SK-N-SH (cell line): Measurements from ENCODE around the gene MAD1L1. TPM values are rescaled to one million over a fixed set of nuclear protein-coding genes. Genes with fewer than 3 reads are reported as not detected.

Experiments
- CTCF ChIA-PET: fragments of 300-600, 350-600 bp; formaldehyde crosslinking; extraction: SDS; loops from one replicate; lab custom pipeline; 2021; lab: Yijun Ruan, JAX
- POLR2A ChIA-PET: fragments of 350-600 bp; sonication (Branson Sonifier 250); formaldehyde crosslinking; extraction: SDS; loops from one replicate; lab custom pipeline; 2020; ENCODE audit warnings: antibody characterized with exemption, inconsistent platforms; lab: Yijun Ruan, JAX
- DNase-seq: peaks from one replicate; pipeline ENCODE4 v3.0.0; 2012
- H2AFZ ChIP-seq: fragments of 200-600 bp; sonication (generic); 2 replicates; pipeline ENCODE4 v1.8.1; 2016; ENCODE audit warnings: antibody characterized with exemption, mild to moderate bottlenecking, low read depth
- H3F3A ChIP-seq: fragments of 200-600 bp; sonication (generic); replicated peaks from 2 replicates; pipeline ENCODE3; 2016; ENCODE audit warnings: antibody characterized with exemption, mild to moderate bottlenecking; ENCODE audit not compliant: insufficient read depth
- H3K27ac ChIP-seq, 2 experiments: fragments of 200-500 bp in 1 of 2; fragments of 200-600 bp in 1 of 2; sonication (Bioruptor generic) in 1 of 2; sonication (generic), shearing (Covaris generic) in 1 of 2; 2 replicates each; pipeline versions ENCODE4 v1.5.1 to v1.6.1; 2014 to 2016; ENCODE audit warnings: low read depth in 2 of 2, inconsistent platforms in 1 of 2, low read length in 1 of 2, mild to moderate bottlenecking in 1 of 2, mixed read lengths in 1 of 2
- H3K27me3 ChIP-seq: fragments of 200-600 bp; sonication (generic), shearing (Covaris generic); 2 replicates; pipeline ENCODE4 v1.6.1; 2016; ENCODE audit warnings: mixed run types; ENCODE audit not compliant: insufficient read depth
- H3K36me3 ChIP-seq, 2 experiments: fragments of 200-500 bp in 1 of 2; fragments of 200-600 bp in 1 of 2; sonication (Bioruptor generic) in 1 of 2; sonication (generic) in 1 of 2; replicated peaks in 1 of 2; 2 replicates each; pipeline versions ENCODE3 to v1.5.1; 2014 to 2016; ENCODE audit warnings: low read length in 1 of 2, mild to moderate bottlenecking in 1 of 2; ENCODE audit not compliant: insufficient read depth in 2 of 2, control insufficient read depth in 1 of 2
- H3K4me1 ChIP-seq, 2 experiments: fragments of 200-500 bp in 1 of 2; fragments of 200-600 bp in 1 of 2; sonication (Bioruptor generic) in 1 of 2; sonication (generic), shearing (Covaris generic) in 1 of 2; 2 replicates each; pipeline versions ENCODE4 v1.5.1 to v1.6.1; 2014 to 2016; ENCODE audit warnings: low read depth in 1 of 2, low read length in 1 of 2, mixed run types in 1 of 2; ENCODE audit not compliant: insufficient read depth in 2 of 2, control insufficient read depth in 1 of 2
- H3K4me2 ChIP-seq: fragments of 200-600 bp; sonication (generic), shearing (Covaris generic); 2 replicates; pipeline ENCODE4 v1.6.1; 2017; ENCODE audit warnings: mixed run types
- H3K4me3 ChIP-seq, 2 experiments: fragments of 200-500 bp in 1 of 2; fragments of 200-600 bp in 1 of 2; sonication (Bioruptor generic) in 1 of 2; sonication (generic), shearing (Covaris generic) in 1 of 2; 2 replicates each; pipeline versions ENCODE4 v1.5.1 to v1.8.1; 2014 to 2016; ENCODE audit warnings: low read depth in 2 of 2, inconsistent platforms in 1 of 2, low read length in 1 of 2, mild to moderate bottlenecking in 1 of 2, mixed read lengths in 1 of 2, moderate library complexity in 1 of 2
- H3K79me2 ChIP-seq: fragments of 200-600 bp; sonication (generic); 2 replicates; pipeline ENCODE4 v1.8.1; 2017; ENCODE audit warnings: mild to moderate bottlenecking; ENCODE audit not compliant: insufficient read depth
- H3K9ac ChIP-seq: fragments of 200-600 bp; sonication (generic); 2 replicates; pipeline ENCODE4 v1.6.1; 2017; ENCODE audit warnings: mixed run types
- H3K9me2 ChIP-seq: fragments of 200-600 bp; sonication (generic); 2 replicates; pipeline ENCODE4 v1.6.1; 2017; ENCODE audit warnings: mixed run types
- H3K9me3 ChIP-seq: fragments of 200-600 bp; sonication (generic); 2 replicates; pipeline ENCODE4 v1.6.1; 2017; ENCODE audit warnings: mixed run types, mild to moderate bottlenecking, moderate library complexity
- H4K20me1 ChIP-seq: fragments of 200-600 bp; sonication (generic); 2 replicates; pipeline ENCODE4 v1.6.1; 2017; ENCODE audit warnings: mild to moderate bottlenecking, mixed run types; ENCODE audit not compliant: insufficient read depth
- CHD2 ChIP-seq: fragments of 150-350 bp; IDR thresholded peaks from 2 replicates; pipeline ENCODE4 v1.6.1; 2018; ENCODE audit warnings: low read length; ENCODE audit not compliant: partially characterized antibody
- CTCF ChIP-seq: fragments of 200-600 bp; sonication (generic); IDR thresholded peaks from 2 replicates; pipeline ENCODE4 v1.6.1; 2017; ENCODE audit warnings: antibody characterized with exemption, mild to moderate bottlenecking, moderate library complexity
- ELF1 ChIP-seq: IDR thresholded peaks from 2 replicates; pipeline ENCODE4 v1.4.0; 2012
- EZH2phosphoT487 ChIP-seq: fragments of 200-600 bp; sonication (generic); IDR thresholded peaks from 2 replicates; pipeline ENCODE4 v1.6.1; 2017; ENCODE audit warnings: low read depth, mixed run types, mild to moderate bottlenecking, antibody characterized with exemption, moderate library complexity, borderline replicate concordance
- GABPA ChIP-seq: IDR thresholded peaks from 2 replicates; pipeline ENCODE4 v1.4.0; 2012; ENCODE audit warnings: low read depth, mild to moderate bottlenecking
- MEF2A ChIP-seq: IDR thresholded peaks from 2 replicates; pipeline ENCODE4 v1.4.0; 2012; ENCODE audit warnings: low read depth, borderline replicate concordance
- NFIC ChIP-seq: IDR thresholded peaks from 2 replicates; pipeline ENCODE4 v1.4.0; 2012; ENCODE audit warnings: borderline replicate concordance
- NRF1 ChIP-seq: IDR thresholded peaks from 2 replicates; pipeline ENCODE4 v1.6.1; 2012; ENCODE audit warnings: low read depth, mild to moderate bottlenecking, low read length
- PBX3 ChIP-seq: IDR thresholded peaks from 2 replicates; pipeline ENCODE4; 2012
- POLR2AphosphoS5 ChIP-seq: IDR thresholded peaks from 2 replicates; pipeline ENCODE4 v1.6.1; 2012; ENCODE audit warnings: low read depth, low read length
- RCOR1 ChIP-seq: fragments of 150-350 bp; IDR thresholded peaks from 2 replicates; pipeline ENCODE4 v1.6.1; 2017; ENCODE audit warnings: antibody characterized with exemption, low read length
- RFX5 ChIP-seq: IDR thresholded peaks from 2 replicates; pipeline ENCODE4 v1.6.1; 2012; ENCODE audit warnings: mild to moderate bottlenecking, improper control_type of control experiment, low read length
- RXRA ChIP-seq: IDR thresholded peaks from 2 replicates; pipeline ENCODE4 v1.4.0; 2012; ENCODE audit warnings: low read depth, mild to moderate bottlenecking, borderline replicate concordance
- SIN3A ChIP-seq: IDR thresholded peaks from 2 replicates; pipeline ENCODE4 v1.6.1; 2012; ENCODE audit warnings: low read depth, mild to moderate bottlenecking, low read length, moderate library complexity, borderline replicate concordance
- SMC3 ChIP-seq: IDR thresholded peaks from 2 replicates; pipeline ENCODE4 v1.6.1; 2012; ENCODE audit warnings: low read depth, low read length, improper control_type of control experiment
- TAF1 ChIP-seq: IDR thresholded peaks from 2 replicates; pipeline ENCODE4 v1.6.1; 2012; ENCODE audit warnings: low read depth, mild to moderate bottlenecking, low read length, moderate library complexity, borderline replicate concordance
- TCF12 ChIP-seq: IDR thresholded peaks from 2 replicates; pipeline ENCODE4 v1.4.0; 2012
- USF2 ChIP-seq: fragments of 150-350 bp; IDR thresholded peaks from 2 replicates; pipeline ENCODE4 v1.6.1; 2017; ENCODE audit warnings: antibody characterized with exemption, low read length, low read depth, borderline replicate concordance
- YY1 ChIP-seq: IDR thresholded peaks from 2 replicates; pipeline ENCODE4 v1.4.0; 2012; ENCODE audit warnings: low read depth, mild to moderate bottlenecking
- WGBS: methylation state at CpG from one replicate; pipeline ENCODE4 v1.1.6; 2017; ENCODE audit warnings: low lambda C conversion rate; 5-methylcytosine and 5-hydroxymethylcytosine counted together
- polyA plus RNA-seq, 3 experiments: library from polyadenylated mRNA; depleted of rRNA; stranded (reverse); fragments of >200 nt; gene quantifications; 2 replicates each; pipeline ENCODE4 v1.2.3, GENCODE V29; 2012
- TF ChIP-seq, protein P1 (sequence below): IDR thresholded peaks from 2 replicates; pipeline ENCODE4 v1.6.1; 2012; ENCODE audit warnings: mild to moderate bottlenecking, low read depth, low read length, moderate library complexity

The MAD1L1 gene
- polyA plus RNA-seq, 1 of the 3 experiments (the other 2 are of a cell fraction), result 46.2 TPM

- Histone ChIP-seq H3K4me3 (no peak overlapping the region), H4K20me1 (0 out of 2 replicates have a peak, but pooled peaks cover 6% of the 10 kb centered on the region), H3K9me2 (no peaks in the 10 kb centered on the region), H3K9ac (no peak overlapping the region), H3K27me3 (no peaks in the 10 kb centered on the region), H3K4me2 (no peak overlapping the region), H3K27ac (no peak overlapping the region), H3K36me3 (peaks cover 45 to 47% of the 10 kb centered on the region in 2 experiments), H3K4me1 (peaks cover 0 to 16% of the 10 kb centered on the region in 2 experiments; a peak in 1 of 4 replicates), H3F3A (peaks cover 21% of the 10 kb centered on the region), H3K79me2 (peaks cover 76% of the 10 kb centered on the region), H3K9me3 (no peaks in the 10 kb centered on the region), H2AFZ (no peak overlapping the region)
- POLR2A ChIA-PET, result no interaction called here
- TF ChIP-seq POLR2AphosphoS5 (no peak), CHD2 (no peak), CTCF (no peak), NFIC (no peak), RXRA (no peak), ELF1 (no peak), SMC3 (no peak), TCF12 (no peak), RFX5 (no peak), PBX3 (no peak), RCOR1 (no peak), MEF2A (no peak)
- DNase-seq, result no peak
- 99% methylated on average over 17 of the region's 17 CpGs for WGBS
- CTCF ChIA-PET, result interaction anchor here (0.8 to 1.1 kb wide), 4 partner anchors 8 to 132 kb away, joined by 3 to 6 read pairs (median 4); no protein-coding TSS in a partner anchor
Observed at GRCh38 chr7:2239242-2239641, 6.5 kb upstream of the MAD1L1 start.

DNA sequence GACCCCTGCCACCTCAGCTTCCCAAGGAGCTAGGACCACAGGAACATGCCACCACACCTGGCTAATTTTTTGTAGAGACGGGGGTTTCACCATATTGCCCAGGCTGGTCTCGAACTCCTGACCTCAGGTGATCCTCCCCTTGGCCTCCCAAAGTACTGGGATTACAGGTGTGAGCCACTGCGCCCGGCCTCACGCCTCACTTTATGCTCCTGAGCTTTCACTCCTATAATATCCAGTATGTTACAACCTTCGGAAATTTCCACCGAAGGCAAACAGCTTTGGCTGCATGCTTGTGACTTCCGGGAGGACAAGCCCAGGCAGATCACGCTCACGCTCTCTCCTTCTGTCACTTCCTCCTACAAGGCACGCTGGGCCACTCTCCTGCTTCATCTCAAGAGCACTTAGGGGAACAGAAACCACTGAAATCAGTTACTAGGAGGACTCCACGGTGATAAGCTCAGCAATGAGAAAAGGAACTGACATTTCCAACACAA, 4.4 kb upstream of the MAD1L1 start:
- Histone ChIP-seq H4K20me1 (0 out of 2 replicates have a peak, but pooled peaks cover 6% of the 10 kb centered on the region), H3K27ac (no peak overlapping the region), H3K9me2 (no peaks in the 10 kb centered on the region), H3K9me3 (no peaks in the 10 kb centered on the region), H3K9ac (no peak overlapping the region), H3K27me3 (no peaks in the 10 kb centered on the region), H3K4me1 (peaks cover 0 to 10% of the 10 kb centered on the region in 2 experiments; a peak in 1 of 4 replicates), H3K79me2 (peaks cover 62% of the 10 kb centered on the region), H3K4me2 (no peak overlapping the region), H2AFZ (no peak overlapping the region), H3F3A (peaks cover 30% of the 10 kb centered on the region), H3K4me3 (no peak overlapping the region), H3K36me3 (peaks cover 48% of the 10 kb centered on the region in 2 experiments)
- 94% methylated on average over 12 of the region's 12 CpGs for WGBS
- no peak for DNase-seq
- ChIA-PET POLR2A (no interaction called here), CTCF (interaction anchor here (1.5 to 2.0 kb wide), 3 partner anchors 11 to 214 kb away, joined by 4 to 8 read pairs (median 5); no protein-coding TSS in a partner anchor)
- TF ChIP-seq USF2, result no peak
- TF ChIP-seq YY1, result no peak
- TF ChIP-seq NRF1, result no peak
- TF ChIP-seq, protein P1, sequence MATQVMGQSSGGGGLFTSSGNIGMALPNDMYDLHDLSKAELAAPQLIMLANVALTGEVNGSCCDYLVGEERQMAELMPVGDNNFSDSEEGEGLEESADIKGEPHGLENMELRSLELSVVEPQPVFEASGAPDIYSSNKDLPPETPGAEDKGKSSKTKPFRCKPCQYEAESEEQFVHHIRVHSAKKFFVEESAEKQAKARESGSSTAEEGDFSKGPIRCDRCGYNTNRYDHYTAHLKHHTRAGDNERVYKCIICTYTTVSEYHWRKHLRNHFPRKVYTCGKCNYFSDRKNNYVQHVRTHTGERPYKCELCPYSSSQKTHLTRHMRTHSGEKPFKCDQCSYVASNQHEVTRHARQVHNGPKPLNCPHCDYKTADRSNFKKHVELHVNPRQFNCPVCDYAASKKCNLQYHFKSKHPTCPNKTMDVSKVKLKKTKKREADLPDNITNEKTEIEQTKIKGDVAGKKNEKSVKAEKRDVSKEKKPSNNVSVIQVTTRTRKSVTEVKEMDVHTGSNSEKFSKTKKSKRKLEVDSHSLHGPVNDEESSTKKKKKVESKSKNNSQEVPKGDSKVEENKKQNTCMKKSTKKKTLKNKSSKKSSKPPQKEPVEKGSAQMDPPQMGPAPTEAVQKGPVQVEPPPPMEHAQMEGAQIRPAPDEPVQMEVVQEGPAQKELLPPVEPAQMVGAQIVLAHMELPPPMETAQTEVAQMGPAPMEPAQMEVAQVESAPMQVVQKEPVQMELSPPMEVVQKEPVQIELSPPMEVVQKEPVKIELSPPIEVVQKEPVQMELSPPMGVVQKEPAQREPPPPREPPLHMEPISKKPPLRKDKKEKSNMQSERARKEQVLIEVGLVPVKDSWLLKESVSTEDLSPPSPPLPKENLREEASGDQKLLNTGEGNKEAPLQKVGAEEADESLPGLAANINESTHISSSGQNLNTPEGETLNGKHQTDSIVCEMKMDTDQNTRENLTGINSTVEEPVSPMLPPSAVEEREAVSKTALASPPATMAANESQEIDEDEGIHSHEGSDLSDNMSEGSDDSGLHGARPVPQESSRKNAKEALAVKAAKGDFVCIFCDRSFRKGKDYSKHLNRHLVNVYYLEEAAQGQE, result no peak
- TF ChIP-seq ELF1, result no peak
- TF ChIP-seq EZH2phosphoT487, result no peak
- TF ChIP-seq GABPA, result no peak
- no peak for TF ChIP-seq PBX3
- no peak for TF ChIP-seq SMC3
- no peak for TF ChIP-seq SIN3A
- no peak for TF ChIP-seq TAF1
